Measurements from ENCODE around the gene CMKLR1.

GRCh38 chr12:108323581-108323980 is 15.5 kb downstream of the CMKLR1 start:
- TF ChIP-seq, protein P1, sequence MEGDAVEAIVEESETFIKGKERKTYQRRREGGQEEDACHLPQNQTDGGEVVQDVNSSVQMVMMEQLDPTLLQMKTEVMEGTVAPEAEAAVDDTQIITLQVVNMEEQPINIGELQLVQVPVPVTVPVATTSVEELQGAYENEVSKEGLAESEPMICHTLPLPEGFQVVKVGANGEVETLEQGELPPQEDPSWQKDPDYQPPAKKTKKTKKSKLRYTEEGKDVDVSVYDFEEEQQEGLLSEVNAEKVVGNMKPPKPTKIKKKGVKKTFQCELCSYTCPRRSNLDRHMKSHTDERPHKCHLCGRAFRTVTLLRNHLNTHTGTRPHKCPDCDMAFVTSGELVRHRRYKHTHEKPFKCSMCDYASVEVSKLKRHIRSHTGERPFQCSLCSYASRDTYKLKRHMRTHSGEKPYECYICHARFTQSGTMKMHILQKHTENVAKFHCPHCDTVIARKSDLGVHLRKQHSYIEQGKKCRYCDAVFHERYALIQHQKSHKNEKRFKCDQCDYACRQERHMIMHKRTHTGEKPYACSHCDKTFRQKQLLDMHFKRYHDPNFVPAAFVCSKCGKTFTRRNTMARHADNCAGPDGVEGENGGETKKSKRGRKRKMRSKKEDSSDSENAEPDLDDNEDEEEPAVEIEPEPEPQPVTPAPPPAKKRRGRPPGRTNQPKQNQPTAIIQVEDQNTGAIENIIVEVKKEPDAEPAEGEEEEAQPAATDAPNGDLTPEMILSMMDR (IDR thresholded peaks at IDR 0.05; ENCODE audit: extremely low read depth in 1 of 2, insufficient read depth in 1 of 2, low read depth in 1 of 2, low read length in 2 of 2): no peak
- TF ChIP-seq POLR2A (IDR thresholded peaks at IDR 0.05; ENCODE audit: low read depth, low read length) (no peak), POLR2AphosphoS5 (IDR thresholded peaks at IDR 0.05; ENCODE audit: insufficient read depth, low read depth, low read length) (no peak), EZH2 (IDR thresholded peaks at IDR 0.05; ENCODE audit: borderline replicate concordance, low read depth, low read length, severe bottlenecking) (no peak)
